ENCODE measurements around the gene WDR36.

Gene WDR36

GRCh38 chr5:111092062-111092853 is at the start of gene WDR36:
Gene WDR36 (plus strand): TSS chr5:111092348. CDS start chr5:111092457, 109 bp downstream.
- peak; percentile 88 for DNase-seq (ENCODE audit: low spot score)
- peak; percentile 46 for FAIRE-seq

- no peak for DNase-seq (ENCODE audit: low spot score)
- FAIRE-seq, result no peak
These were observed 48.2 kb upstream of the WDR36 start for GRCh38 chr5:111043712-111044506.

DNA sequence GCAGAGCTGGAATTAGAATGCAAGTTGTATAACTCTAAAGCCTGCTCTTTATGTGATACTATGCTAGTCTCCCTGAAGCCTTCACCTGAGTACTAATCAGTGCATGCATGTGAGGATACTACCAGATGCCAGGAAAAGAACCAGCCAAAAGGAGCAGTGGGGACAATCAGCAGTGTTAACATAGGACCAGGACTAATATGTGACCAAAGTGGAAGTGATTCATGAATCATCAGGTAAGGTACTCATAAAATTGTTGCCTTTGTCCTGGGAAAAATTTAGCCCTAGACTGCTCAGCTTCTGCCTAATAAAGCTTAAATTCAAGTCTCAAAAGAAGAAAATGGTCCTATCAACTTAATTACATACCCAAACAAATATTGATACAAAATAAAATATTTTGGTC is 34.1 kb upstream of the WDR36 start:
- FAIRE-seq, result no peak
- no peak for DNase-seq (ENCODE audit: low spot score)

GRCh38 chr5:111060169-111060568 is 32.0 kb upstream of the WDR36 start:
- DNase-seq (ENCODE audit: low spot score) (no peak), FAIRE-seq (no peak)

GRCh38 chr5:111061618-111062017 is 30.5 kb upstream of the WDR36 start:
- no peak for DNase-seq (ENCODE audit: low spot score)
- no peak for FAIRE-seq

- DNase-seq (ENCODE audit: low spot score) (peak; percentile 37), FAIRE-seq (no peak)
These were observed 28.3 kb upstream of the WDR36 start for GRCh38 chr5:111063709-111064322.

DNA sequence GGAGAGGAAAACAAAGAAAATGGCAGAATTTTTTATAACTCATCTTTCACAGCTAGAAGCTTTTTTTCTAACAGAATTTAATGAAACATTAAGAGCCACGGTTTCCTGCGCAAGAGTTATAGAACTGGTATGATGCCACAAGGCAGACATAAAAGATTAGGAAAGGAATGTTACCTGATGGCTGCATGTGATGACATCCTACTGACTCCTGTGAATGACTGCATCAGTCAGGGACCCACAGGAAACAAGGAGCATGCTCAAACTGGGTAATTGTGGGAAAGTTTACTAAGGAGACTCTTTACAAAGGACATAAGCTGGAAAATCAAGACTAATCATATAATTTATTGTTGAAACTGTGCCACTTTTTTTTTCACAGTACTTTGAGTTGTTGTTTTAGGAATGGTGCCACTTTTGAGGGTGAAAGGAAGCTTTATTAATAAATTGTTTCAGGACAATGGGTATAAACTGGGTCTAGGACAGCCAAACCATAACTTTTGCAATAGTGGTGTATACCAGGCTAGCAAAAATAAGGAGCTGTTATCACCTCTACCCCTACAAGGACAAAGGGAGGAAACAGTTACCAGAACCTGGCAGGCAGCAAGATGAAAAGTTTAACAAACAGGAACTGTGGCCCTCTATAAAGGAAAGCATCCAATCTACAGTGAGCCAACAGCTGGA is 25.7 kb upstream of the WDR36 start:
- FAIRE-seq, result no peak

DNA sequence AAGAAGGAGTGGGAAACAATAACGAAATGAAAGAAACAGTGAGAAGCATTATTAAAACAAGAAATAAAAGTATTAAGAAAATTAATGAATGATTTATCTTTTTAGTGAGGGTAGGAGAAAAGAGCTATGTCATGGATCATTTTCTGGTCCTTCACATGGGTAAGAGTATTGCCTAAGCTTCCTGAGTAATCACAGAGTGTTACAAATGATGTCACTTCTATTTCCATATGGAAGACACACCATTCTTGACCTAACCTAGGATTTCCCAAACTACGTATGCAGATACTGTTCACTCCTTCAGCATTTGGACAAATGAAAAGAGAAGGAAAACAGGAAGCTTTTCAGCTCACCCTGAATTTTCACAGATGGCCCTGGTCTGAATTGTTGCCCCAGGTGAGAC is 23.9 kb upstream of the WDR36 start:
- no peak for FAIRE-seq

More for the DNA sequence above, 25.7 kb upstream of the WDR36 start:
- DNase-seq (ENCODE audit: low spot score), result no peak

DNA sequence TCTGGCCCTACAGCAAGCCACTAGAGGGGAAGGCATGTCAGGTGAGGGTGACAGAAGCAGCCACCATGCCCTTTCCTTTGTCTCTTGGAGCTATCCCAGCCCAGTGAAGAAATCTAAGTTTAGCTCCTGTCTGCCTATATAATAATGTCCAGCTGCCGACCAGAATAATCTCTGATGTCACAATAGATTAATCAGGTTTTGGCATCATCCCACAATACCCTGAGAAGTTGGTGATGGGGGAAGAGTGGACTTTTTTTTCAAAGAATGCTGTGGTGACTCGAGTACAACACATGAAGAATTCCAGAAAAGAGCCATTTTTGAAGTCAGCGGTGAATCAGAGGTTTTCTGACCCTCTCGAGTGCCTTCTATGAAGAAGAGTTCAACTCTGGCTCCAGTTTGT is 22.3 kb upstream of the WDR36 start:
- no peak for DNase-seq (ENCODE audit: low spot score)
- no peak for FAIRE-seq

More for the DNA sequence above, 23.9 kb upstream of the WDR36 start:
- no peak for DNase-seq (ENCODE audit: low spot score)

DNA sequence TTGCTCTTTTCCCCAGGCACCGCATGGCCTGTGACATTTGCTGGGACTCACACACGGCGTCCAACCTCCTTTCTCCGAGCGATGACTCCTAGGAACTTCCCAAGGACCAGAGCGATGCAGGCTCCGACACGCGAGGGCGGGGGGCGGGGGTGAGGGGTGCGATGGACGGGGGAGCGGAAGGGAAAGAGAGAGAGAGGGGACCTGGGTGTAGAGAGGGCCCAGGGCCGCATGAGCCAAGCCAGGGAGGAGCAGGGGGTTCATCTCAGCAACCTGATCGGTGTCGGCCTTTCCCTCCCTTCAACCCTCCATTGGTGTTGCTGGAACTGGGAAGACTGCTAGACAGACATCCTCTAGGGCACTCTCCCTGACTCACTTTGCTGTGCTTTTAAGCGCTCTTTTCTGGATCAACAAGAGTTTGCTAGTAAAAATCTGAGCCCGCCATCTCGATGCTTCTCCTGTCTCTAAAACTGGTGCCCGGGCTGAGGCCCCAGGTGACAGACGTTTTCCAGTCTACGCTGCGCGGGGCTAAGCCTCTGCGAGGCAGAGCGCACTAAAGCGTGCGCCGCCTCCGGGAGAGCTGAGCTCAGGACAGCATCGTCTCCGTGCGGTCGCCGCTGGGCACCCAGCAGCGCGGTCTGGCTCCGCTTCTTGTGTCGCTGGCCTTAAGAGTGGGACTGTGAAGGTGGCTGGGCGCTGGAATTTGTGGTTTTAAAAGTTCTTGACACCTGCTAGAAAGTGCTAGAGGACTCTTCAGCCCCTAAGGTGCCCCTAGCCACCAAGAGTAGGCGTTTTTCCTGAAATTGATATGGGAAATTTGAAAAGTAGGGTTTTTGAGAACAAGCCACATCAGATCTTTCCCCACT is 21.6 kb upstream of the WDR36 start:
- DNase-seq (ENCODE audit: low spot score), result no peak
- FAIRE-seq, result no peak

- DNase-seq (ENCODE audit: low spot score) (no peak), FAIRE-seq (no peak)
These were observed 20.7 kb upstream of the WDR36 start, which contains the start of gene TSLP for GRCh38 chr5:111071413-111071812. Gene TSLP (plus strand): TSS chr5:111071713. CDS start chr5:111071891, 178 bp downstream.

- FAIRE-seq, result no peak
- DNase-seq (ENCODE audit: low spot score), result peak; percentile 84
These were observed 19.0 kb upstream of the WDR36 start for GRCh38 chr5:111072949-111073682.

- FAIRE-seq, result no peak
- no peak for DNase-seq (ENCODE audit: low spot score)
These were observed 17.9 kb upstream of the WDR36 start for GRCh38 chr5:111074244-111074643.

GRCh38 chr5:111075520-111075919 is 16.6 kb upstream of the WDR36 start:
- no peak for FAIRE-seq

GRCh38 chr5:111076091-111076490 is 16.1 kb upstream of the WDR36 start:
- no peak for DNase-seq (ENCODE audit: low spot score)
- no peak for FAIRE-seq

More at GRCh38 chr5:111075520-111075919, 16.6 kb upstream of the WDR36 start:
- DNase-seq (ENCODE audit: low spot score), result no peak

DNA sequence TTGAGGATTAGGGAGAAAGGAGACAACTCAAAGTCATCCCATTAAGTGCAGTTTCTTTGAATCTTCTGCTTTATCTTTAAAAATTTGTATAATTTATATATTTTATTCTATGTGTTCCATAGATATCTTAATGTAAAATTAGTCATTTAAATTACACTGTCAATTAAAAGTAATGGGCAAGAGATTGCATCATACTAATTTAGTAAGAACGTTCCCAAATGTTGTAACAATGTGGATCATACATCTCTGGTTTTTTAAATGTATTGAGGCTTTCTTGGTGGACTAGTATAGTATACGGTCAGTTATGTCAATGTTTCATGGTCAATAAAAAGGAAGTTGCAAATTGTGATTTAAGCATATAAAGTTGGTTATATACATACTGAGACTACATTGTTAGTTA is 14.5 kb upstream of the WDR36 start:
- DNase-seq (ENCODE audit: low spot score) (no peak), FAIRE-seq (no peak)

DNA sequence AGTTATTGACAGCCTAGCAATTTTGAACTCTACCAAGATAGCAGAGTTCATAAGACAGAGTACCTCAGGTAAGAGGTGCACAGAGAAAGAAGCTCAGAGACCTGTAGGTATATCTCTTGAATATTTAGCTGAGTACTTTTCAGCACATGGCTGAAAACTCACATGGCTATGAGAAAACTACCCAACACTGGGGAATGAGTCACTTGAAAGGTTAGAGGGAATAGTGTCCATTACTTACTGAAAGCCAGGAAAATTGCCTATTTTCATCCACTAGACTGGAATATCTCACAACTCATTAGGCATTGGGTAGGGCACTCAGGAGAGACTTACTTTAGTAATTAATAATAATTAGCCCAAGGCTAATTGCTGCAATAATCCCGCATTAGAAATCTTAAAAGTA is 12.3 kb upstream of the WDR36 start:
- no peak for FAIRE-seq

DNA sequence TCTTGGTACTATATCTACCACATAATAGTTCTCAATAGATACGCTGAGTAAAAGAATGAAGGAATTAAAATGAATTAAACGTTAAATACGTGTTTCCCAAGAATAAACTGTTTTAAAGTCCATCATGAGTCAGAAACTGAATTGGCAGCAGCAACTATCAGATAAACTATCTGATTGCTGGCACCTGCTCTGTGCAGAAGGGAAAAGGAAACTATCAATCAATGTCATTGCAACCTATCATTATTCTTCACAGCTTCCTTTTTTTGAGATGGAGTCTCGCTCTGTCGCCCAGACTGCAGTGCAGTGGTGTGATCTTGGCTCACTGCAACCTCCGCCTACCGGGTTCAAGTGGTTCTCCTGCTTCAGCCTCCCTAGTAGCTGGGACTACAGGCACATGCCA is 8.8 kb upstream of the WDR36 start:
- no peak for DNase-seq (ENCODE audit: low spot score)
- no peak for FAIRE-seq

More for the DNA sequence above, 12.3 kb upstream of the WDR36 start:
- DNase-seq (ENCODE audit: low spot score), result no peak

GRCh38 chr5:111095982-111096381 is 3.8 kb downstream of the WDR36 start:
- FAIRE-seq, result no peak

More at GRCh38 chr5:111095982-111096381, 3.8 kb downstream of the WDR36 start:
- no peak for DNase-seq (ENCODE audit: low spot score)

Data from urothelium cell line (cell line).